Gastrocnemius medialis (tissue), 4 donors: ENCODE data around the gene TIGD7. TPM values are rescaled to one million over a fixed set of nuclear protein-coding genes. Genes with fewer than 3 reads are reported as not detected.
A peak's percentile ranks its signal among the peaks of the same experiment; 100 is the strongest.

Experiments
- ATAC-seq, 2 donors: fragments of 150-250 bp; one replicate each; pipeline ENCODE4 v1.9.1; 2016
- DNase-seq, 2 donors: peaks; one replicate each; pipeline ENCODE4 v3.0.0-alpha.2; 2019
- H3K27ac ChIP-seq, 4 donors: fragments of 200-600 bp; sonication (generic); 1 replicate in 1 of 4; 2 replicates in 3 of 4; pipeline ENCODE4 v1.5.1; 2016 to 2018; ENCODE audit warnings: mild to moderate bottlenecking in 2 of 4, moderate library complexity in 1 of 4
- H3K27me3 ChIP-seq, 3 donors: fragments of 200-600 bp; sonication (generic) in 2 of 3; 1 replicate in 1 of 3; 2 replicates in 2 of 3; pipeline versions ENCODE4 v1.5.1 to v1.6.0; 2016 to 2019; ENCODE audit warnings: mild to moderate bottlenecking in 1 of 3, moderate library complexity in 1 of 3
- H3K36me3 ChIP-seq, 2 donors: fragments of 200-600 bp; sonication (generic) in 1 of 2; one replicate each; pipeline ENCODE4 v1.5.1; 2017 to 2018
- H3K4me1 ChIP-seq, 2 donors: fragments of 200-600 bp; sonication (generic) in 1 of 2; one replicate each; pipeline ENCODE4 v1.5.1; 2016 to 2017; ENCODE audit warnings: mild to moderate bottlenecking in 2 of 2
- H3K4me3 ChIP-seq, 4 donors: fragments of 200-600 bp; sonication (generic) in 3 of 4; 1 replicate in 1 of 4; 2 replicates in 3 of 4; pipeline ENCODE4 v1.5.1; 2016 to 2019; ENCODE audit warnings: mild to moderate bottlenecking in 2 of 4
- H3K9me3 ChIP-seq, 3 donors: fragments of 200-600 bp; sonication (generic) in 2 of 3; 1 replicate in 1 of 3; 2 replicates in 2 of 3; pipeline ENCODE4 v1.5.1; 2016 to 2019
- CTCF ChIP-seq, 5 experiments: fragments of 450-650 bp in 3 of 5; fragments of 200-600 bp in 2 of 5; sonication (generic) in 2 of 5; IDR thresholded peaks in 4 of 5; conservative IDR thresholded peaks in 1 of 5; 1 replicate in 4 of 5; 2 replicates in 1 of 5; pipeline ENCODE4 v1.5.1; 2016 to 2019; ENCODE audit warnings: antibody characterized with exemption in 5 of 5, mild to moderate bottlenecking in 3 of 5, moderate library complexity in 3 of 5
- POLR2A ChIP-seq, 2 donors: fragments of 450-650 bp; IDR thresholded peaks; one replicate each; pipeline ENCODE4 v1.6.1; 2017; ENCODE audit warnings: antibody characterized with exemption in 2 of 2, mild to moderate bottlenecking in 2 of 2, moderate library complexity in 2 of 2
- in situ Hi-C, 4 donors: fragments of 200-750 bp; cut with MboI; loops; one replicate each; pipeline versions ENCODE4 v1.15.0 to v1.8.0; 2017; ENCODE audit warnings: low sequenced_read_pairs in 4 of 4
- intact Hi-C: fragments of 100-400 bp; cut with DNase I; formaldehyde crosslinking; loops from one replicate; pipeline ENCODE4 v1.15.1; 2023; ENCODE audit warnings: low total_unique reads
- total RNA-seq, 4 donors: library from RNA; depleted of rRNA; stranded (reverse); fragments of >200 nt; gene quantifications; one replicate each; pipeline versions ENCODE4 v1.1.0 to v1.2.3, GENCODE V29; 2016

Gene TIGD7
- total RNA-seq, 4 donors from 2014 or later = 2.5 to 8.1 (median 4.4) TPM

DNA sequence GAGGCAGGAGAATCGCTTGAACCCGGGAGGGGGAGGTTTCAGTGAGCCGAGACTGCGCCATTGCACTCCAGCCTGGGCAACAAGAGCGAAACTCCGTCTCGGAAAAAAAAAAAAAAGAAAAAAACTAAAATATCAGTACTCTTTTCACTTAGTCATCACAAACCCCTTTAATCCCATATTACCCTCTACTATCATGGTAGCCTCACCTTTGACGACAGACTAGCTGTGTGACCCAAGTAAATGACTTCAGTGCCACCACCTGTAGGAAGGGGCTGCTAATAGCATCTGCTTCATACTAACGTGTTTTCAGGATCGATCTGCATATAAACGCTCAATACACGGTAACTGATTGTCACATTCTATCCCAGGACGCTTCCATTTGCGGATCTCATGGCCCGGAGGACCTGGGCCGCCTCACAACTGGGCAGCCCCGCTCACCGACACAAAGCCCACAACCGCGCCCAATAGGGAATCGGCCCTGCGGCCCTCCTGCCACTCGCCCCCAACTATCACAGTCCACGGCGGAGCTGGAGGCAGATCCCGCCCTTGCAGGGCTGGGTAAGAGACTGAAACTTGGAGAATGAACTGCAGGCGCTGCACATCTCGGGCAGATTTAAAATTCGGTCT lies 23.0 kb downstream of the TIGD7 start:
- Histone ChIP-seq H3K9me3 (peaks cover 0 to 3% (median 0%) of the 10 kb centered on the region in 3 donors), H3K27me3 (no peaks in the 10 kb centered on the region), H3K4me3 (peak overlapping the region; percentile 72 to 86 (median 80)), H3K4me1 (peaks cover 22% of the 10 kb centered on the region in 2 donors), H3K27ac (peak overlapping the region; percentile 98 to 100 (median 99)), H3K36me3 (peaks cover 2 to 17% of the 10 kb centered on the region in 2 donors)
- in situ Hi-C loops = loop anchor here in 1 of 4 donors (25.0 kb wide), 1 partner anchor 130 kb away; the partner anchor contains the start of genes ZNF174 and ZSCAN32
- no peak for DNase-seq
- TF ChIP-seq POLR2A (IDR thresholded peaks at IDR 0.05) (no peak), CTCF (IDR thresholded peaks at IDR 0.05 in 4 of 5, conservative IDR thresholded peaks at IDR 0.05 in 1 of 5) (no peak)
- intact Hi-C loops = loop anchor here (2.0 to 5.0 kb wide), 3 partner anchors 119 to 330 kb away; partner anchors contain the start of genes HCFC1R1, SLX4, THOC6 and TNFRSF12A
- peak; percentile 7 to 15 for ATAC-seq

DNA sequence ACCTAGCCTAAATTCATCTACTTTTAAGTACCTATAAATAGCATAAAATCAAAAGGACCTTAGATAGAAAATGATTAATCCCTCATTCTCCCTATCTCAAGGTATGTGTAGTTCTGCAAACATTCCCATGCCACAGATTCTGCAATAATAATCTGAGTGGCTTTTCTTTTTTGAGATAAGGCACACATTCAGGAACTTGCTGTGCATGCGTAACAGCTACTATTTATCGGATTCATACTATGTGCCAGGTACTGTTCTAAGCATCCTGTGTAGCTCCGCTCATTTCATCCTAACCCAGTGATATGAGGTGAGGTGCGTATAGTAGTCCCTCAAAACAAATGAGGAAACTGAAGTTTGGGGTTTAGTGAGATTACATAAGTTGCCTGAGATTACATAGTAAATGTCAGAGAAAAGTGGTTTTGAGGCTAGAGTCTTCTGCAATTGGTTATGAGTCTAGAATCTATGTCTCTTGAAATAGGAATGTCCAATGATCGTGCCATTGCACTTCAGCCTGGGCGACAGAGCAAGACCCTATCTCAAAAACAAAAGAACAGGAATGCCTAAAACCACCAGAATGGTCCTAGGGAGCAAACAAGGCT lies 23.9 kb downstream of the TIGD7 start:
- Histone ChIP-seq H3K4me3 (no peak overlapping the region), H3K27me3 (no peaks in the 10 kb centered on the region), H3K36me3 (peaks cover 2 to 8% of the 10 kb centered on the region in 2 donors), H3K27ac (no peak overlapping the region), H3K9me3 (no peaks in the 10 kb centered on the region), H3K4me1 (peaks cover 22% of the 10 kb centered on the region in 2 donors)
- TF ChIP-seq POLR2A (IDR thresholded peaks at IDR 0.05) (no peak), CTCF (IDR thresholded peaks at IDR 0.05 in 4 of 5, conservative IDR thresholded peaks at IDR 0.05 in 1 of 5) (no peak)
- intact Hi-C loops (loop anchor here (5.0 kb wide), 2 partner anchors 259 to 331 kb away; partner anchors contain the start of genes HCFC1R1, SLX4, THOC6 and TNFRSF12A), in situ Hi-C loops (loop anchor here in 1 of 4 donors (25.0 kb wide), 1 partner anchor 131 kb away; the partner anchor contains the start of genes ZNF174 and ZSCAN32)
- DNase-seq (no peak), ATAC-seq (no peak)

DNA sequence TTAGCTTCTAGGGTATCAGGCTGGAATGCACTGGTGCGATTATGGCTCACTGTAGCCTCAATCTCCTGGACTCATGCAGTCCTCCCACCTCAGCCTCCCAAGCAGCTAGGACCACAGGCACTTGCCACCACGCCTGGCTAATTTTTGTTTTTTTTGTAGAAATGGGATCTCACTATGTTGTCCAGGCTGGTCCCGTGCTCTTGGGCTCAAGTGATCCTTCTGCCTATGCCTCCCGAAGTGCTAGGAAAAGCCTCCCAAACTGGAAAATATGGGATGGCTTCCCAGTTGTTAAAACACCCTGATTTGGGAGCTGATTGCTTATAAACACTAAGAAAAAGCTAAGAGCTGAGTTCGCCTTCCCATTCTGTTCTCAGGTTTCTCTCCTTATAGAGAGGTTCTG lies 28.6 kb downstream of the TIGD7 start:
- in situ Hi-C loops (loop anchor here in 1 of 4 donors (25.0 kb wide), 1 partner anchor 136 kb away; the partner anchor contains the start of genes ZNF174 and ZSCAN32), intact Hi-C loops (no loop called here)
- no peaks in the 10 kb centered on the region for H3K9me3 ChIP-seq
- peaks cover under 1% of the 10 kb centered on the region in 2 donors for H3K4me1 ChIP-seq
- no peaks in the 10 kb centered on the region for H3K27me3 ChIP-seq
- TF ChIP-seq POLR2A (IDR thresholded peaks at IDR 0.05) = no peak
- TF ChIP-seq CTCF (IDR thresholded peaks at IDR 0.05 in 4 of 5, conservative IDR thresholded peaks at IDR 0.05 in 1 of 5) = no peak
- no peaks in the 10 kb centered on the region for H3K36me3 ChIP-seq
- DNase-seq (no peak), ATAC-seq (no peak)
- no peak overlapping the region for H3K4me3 ChIP-seq
- H3K27ac ChIP-seq = no peak overlapping the region

DNA sequence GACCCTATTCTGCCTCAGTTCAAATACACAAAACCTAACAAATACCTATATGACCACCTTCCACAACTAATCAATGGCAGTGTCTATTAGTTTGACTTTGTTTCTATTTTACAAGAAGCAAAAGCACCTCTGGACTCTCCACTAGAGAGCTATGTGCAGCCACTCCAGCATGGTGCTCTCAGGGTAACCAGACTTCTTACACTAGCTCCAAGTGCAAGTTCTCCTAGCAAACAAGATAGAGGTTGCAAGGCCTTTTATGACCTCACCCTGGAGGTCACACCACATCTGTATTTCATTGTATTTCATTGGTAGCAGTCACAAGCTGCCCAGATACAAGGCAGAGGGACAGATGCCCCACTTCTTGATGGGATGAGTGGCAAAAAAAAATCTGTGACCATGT lies 30.3 kb downstream of the TIGD7 start:
- in situ Hi-C loops (loop anchor here in 1 of 4 donors (25.0 kb wide), 1 partner anchor 137 kb away; the partner anchor contains the start of genes ZNF174 and ZSCAN32), intact Hi-C loops (no loop called here)
- DNase-seq (no peak), ATAC-seq (no peak)
- H3K27ac ChIP-seq = no peak overlapping the region
- no peak overlapping the region for H3K4me3 ChIP-seq
- no peaks in the 10 kb centered on the region for H3K27me3 ChIP-seq
- no peaks in the 10 kb centered on the region for H3K4me1 ChIP-seq
- TF ChIP-seq CTCF (IDR thresholded peaks at IDR 0.05 in 4 of 5, conservative IDR thresholded peaks at IDR 0.05 in 1 of 5) (no peak), POLR2A (IDR thresholded peaks at IDR 0.05) (no peak)
- H3K36me3 ChIP-seq = no peaks in the 10 kb centered on the region
- no peaks in the 10 kb centered on the region for H3K9me3 ChIP-seq
